DMS53 treated with DMSO at 0.1 percent for 48 hours (cell line): ENCODE measurements around the gene ZNF678.

Experiments used
- DNase-seq: peaks from one replicate; lab custom pipeline; 2025; ENCODE audit not compliant: unreplicated experiment; lab: John Stamatoyannopoulos, UW

The ZNF678 gene

DNA sequence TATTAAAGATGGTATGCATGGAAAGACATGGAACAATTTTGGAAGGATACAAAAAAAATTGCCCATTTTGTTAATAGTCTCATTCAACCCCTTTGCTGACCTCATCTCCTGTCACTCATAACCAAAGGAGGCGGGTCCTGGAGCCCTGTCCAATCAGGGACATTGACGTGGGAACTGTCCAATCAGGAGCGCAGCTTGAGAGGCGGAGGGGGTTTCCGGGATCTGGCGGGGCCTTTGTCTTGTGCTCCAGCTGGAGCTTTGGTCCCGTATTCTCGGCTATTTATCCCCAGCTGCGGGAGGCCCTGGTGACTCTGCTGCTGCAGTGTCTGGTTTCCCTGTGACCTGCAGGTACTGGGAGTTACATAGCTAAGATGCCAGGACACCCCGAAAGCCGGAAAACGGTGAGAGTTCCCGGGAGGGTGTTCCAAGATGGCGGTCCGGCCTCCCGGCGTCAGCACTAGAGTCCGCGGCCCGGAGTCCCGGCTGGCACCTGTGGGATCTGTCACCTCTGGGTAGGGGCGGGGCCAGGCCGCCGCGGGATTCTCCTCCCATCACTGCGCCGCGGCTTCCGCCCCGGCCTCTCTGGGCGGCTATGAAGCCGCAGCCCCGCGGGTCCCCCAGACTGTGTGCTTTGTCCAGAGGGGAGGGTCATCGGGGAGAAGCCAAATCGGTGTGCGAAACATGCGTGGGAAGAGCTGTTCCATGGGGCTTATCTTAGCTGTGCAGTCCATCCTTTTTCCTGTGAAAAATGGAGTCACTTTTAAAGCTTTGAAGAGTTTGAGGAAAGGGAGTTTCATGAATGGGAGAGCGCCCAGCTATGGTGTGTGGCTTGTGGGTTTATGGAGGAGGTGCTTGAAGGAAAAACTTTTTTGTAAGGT is at the start of gene ZNF678:
ZNF678 (plus strand) TSS at position 233 of the 878 bp plus-strand sequence. CDS start 87,436 bp downstream, outside the sequence.
- DNase-seq: peak; percentile 95

- no peak for DNase-seq
Measured at GRCh38 chr1:227518876-227519275, 44.5 kb upstream of the ZNF678 start.

DNA sequence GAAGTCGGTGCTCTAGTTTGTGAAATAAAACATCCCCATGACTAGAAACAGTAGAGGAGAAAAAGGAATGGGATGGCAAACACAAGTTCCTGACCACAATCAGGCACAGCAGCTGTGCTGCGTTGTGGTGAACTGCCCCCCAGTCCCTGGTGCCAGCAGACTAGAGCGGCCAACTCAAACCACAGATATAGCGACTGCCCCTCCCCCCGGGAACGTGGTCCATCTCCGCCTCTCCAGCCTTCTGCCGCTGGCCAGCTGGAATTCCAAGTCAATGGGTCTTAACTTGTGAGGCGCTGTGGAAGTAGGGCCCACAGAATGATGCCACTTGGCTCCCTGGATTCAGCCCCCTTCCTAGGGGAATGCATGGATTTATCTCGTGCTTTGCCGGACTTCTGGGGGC is 41.6 kb upstream of the ZNF678 start:
- no peak for DNase-seq

GRCh38 chr1:227526524-227526923 is 36.8 kb upstream of the ZNF678 start:
- DNase-seq: no peak

DNA sequence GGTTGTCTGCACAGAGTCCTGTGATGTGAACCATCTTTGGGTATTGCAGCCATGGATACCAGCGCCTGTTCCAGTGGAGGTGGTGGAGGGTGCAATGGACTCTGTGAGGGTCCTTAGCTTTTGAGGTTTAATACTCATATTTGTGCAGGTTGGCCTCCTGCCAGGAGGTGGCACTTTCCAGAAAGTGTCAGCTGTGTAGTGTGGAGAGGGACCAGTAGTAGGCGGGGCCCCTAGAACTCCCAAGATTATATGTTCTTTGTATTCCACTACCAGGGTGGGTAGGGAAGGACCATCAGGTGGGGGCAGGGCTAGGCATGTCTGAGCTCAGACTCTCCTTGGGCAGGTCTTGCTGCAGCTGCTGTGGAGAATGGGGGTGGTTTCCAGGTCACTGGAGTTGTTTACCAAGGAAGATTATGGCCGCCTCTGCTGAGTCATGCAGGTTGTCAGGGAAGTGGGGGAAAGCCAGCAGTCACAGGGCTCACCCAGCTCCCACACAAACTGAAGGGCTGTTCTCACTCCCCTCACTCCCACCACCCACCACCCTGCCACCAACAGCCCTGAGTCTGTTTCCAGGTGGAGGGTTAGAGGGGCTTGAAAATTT is 31.2 kb upstream of the ZNF678 start:
- no peak for DNase-seq

- DNase-seq: no peak
Measured at GRCh38 chr1:227540170-227541098, 22.9 kb upstream of the ZNF678 start.

DNA sequence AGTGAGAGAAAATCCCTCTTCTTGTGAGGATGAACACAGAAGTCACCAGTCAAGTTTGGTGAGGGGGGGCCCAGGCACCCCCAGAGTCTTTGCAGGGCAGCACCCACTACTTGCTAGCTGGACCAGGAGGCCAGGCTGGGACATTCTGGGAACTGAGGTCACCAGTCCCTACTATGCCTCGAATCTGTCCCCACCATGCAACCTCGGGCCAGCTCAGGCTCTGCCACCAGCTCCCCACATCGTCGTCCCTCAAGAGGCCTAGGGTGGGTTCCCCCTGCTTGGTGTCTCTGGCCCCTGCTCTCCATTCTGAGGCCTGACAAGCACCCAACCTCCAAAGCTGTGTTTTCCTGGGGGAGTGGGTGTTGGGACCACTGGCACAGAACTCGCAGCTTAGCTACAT is 22.2 kb upstream of the ZNF678 start:
- no peak for DNase-seq

- no peak for DNase-seq
Measured at GRCh38 chr1:227541796-227542152, 21.6 kb upstream of the ZNF678 start.

- peak; percentile 69 for DNase-seq
Measured at GRCh38 chr1:227542153-227543120, 20.9 kb upstream of the ZNF678 start.

- no peak for DNase-seq
Measured at GRCh38 chr1:227543283-227544066, 19.9 kb upstream of the ZNF678 start.

DNA sequence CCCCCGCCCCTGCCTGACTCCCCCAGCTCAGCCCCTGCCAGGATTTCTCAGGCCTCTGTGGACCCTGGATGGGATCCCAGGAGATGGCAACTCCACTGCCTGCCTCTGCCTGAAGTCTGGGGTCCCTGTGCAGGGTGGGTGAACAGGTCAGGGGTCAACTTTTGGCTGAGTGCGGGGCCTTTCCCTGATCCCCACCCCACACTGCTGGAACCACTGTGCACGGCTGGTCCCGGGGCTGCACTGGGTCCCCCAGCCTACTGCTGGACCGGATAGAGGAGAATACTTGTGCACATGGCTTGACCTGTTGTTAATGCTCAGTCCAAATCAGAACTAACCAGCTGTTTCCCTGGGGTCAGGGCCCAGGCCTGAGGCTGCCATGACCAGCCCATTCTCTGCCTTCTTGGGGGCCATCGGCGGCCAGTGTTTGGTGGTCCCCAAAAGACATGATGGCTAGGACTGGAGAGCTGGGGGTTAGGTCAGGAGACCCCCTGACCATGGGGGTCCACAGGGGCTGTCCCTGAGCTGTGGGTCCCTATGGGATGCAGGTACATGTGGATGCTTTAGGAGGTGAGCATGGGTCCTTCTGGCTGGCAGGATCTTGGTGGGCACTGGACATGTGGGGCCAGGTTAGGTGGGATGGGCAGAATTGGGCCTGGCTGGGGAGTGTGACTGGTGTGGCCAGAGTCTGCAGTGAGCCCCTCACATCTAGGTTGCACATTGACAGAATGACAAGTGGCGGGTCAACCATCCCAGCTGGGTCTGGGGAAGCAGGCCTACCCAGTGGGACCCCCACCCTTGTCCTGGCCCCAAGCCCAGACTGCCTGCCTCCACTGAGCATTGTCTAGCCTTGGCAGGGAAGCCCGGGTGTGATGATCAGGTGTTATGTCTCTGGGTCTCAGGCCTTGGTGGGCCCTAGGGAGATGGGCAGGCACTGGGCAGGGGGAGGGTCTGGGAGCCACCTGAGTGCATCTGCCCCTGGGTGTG is 19.0 kb upstream of the ZNF678 start:
- DNase-seq: no peak

DNA sequence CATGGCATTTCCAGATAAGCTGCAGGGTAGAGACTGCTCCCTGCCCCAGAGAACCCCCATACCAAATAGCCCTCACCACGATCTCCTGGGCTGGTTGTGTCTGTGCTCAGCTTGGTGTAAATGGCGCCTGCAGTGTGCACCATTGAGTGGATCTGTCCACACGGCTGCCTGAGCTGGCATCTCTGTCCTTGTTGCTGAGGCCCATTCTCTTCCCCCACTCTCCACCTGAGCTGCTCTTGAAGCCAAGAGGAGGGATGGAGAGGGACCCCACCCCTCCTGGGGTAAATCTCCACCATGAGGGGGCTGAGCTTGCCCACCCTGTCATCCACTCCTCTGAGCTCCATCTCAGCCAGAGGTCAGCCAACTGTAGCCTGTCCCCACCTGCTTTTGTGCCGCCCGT is 18.0 kb upstream of the ZNF678 start:
- no peak for DNase-seq

GRCh38 chr1:227546059-227546458 is 17.3 kb upstream of the ZNF678 start:
- DNase-seq: no peak

DNA sequence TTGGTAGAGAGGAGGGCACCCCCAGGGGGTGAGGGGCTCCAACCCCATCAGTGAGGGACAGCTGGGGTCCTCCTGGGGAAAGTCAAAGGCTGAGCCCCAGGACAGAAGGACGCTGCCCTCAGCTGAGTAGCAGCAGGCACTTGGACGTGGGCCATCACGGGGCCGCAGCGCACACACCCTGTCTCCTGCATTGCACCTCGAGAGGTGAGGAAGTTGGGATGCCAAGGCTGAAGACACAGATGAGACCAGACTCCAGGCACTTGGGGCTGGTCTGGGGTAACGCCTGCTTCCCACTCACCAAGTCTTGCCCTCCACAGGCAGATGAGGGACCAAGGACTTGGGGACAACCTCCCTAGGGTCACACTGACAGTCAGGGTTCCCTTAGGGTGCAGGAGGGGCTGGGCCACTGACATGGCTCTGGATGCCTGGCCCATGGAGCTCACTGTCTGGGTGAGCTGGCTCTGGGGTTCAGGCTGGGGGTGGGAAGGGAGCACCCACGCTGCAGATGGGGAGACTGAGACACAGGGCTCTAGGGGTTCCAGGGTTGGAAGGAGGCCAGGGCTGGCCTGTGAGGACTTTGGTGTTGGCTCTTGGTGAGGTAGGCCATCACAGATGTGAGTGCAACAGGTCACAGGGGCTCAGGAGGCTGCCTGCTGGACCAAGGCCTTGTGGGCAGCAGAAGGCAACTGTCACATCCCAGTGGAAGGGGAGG is 16.6 kb upstream of the ZNF678 start:
- DNase-seq: no peak

- no peak for DNase-seq
Measured at GRCh38 chr1:227547310-227548118, 15.8 kb upstream of the ZNF678 start.

DNA sequence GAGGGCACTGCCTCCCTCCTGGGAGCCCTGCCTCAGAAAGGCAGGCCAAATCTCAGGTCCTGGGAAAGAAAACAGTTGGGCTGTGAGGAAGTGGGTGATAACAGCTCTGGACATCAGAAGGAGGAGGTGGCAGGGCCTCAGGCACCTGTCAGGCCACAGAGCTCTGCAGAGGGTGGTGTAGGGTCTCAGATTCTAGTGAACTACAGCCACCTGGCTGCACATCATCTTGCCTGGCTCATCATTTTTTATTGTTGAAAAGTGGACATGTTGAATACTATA is 15.3 kb upstream of the ZNF678 start:
- DNase-seq: no peak

- DNase-seq: no peak
Measured at GRCh38 chr1:227548448-227548847, 14.9 kb upstream of the ZNF678 start.
